Body of pancreas (tissue), 4 donors: ENCODE results near the gene GATB. TPM values are rescaled to one million over a fixed set of nuclear protein-coding genes. Genes with fewer than 3 reads are reported as not detected.

Experiments used
- ATAC-seq: fragments of 150-250 bp; one replicate; pipeline ENCODE4 v1.9.1; 2016
- DNase-seq, 4 donors: peaks; one replicate each; pipeline ENCODE4 v3.0.0-alpha.2; 2019
- H3K27ac ChIP-seq, 4 donors: fragments of 200-600 bp; sonication (generic); 1 replicate in 3 of 4; 2 replicates in 1 of 4; pipeline versions ENCODE4 v1.5.1 to v1.6.1; 2016 to 2019; ENCODE audit warnings: mild to moderate bottlenecking in 1 of 4, mixed read lengths in 1 of 4, moderate library complexity in 1 of 4
- H3K27me3 ChIP-seq, 2 donors: fragments of 200-600 bp; sonication (generic); one replicate each; pipeline ENCODE4 v1.6.0; 2016; ENCODE audit warnings: mild to moderate bottlenecking in 1 of 2
- H3K36me3 ChIP-seq, 2 donors: fragments of 200-600 bp; sonication (generic); replicated peaks in 1 of 2; 2 replicates each; pipeline ENCODE4 v1.5.1; 2016; ENCODE audit warnings: low read depth in 2 of 2; ENCODE audit not compliant: insufficient read depth in 1 of 2
- H3K4me1 ChIP-seq: fragments of 200-600 bp; sonication (generic); one replicate; pipeline ENCODE4 v1.6.0; 2016
- H3K4me3 ChIP-seq, 2 donors: fragments of 200-600 bp; sonication (generic); 1 replicate in 1 of 2; 2 replicates in 1 of 2; pipeline ENCODE4 v1.5.1; 2016 to 2019
- H3K9me3 ChIP-seq, 3 donors: fragments of 200-600 bp; sonication (generic); 1 replicate in 2 of 3; 2 replicates in 1 of 3; pipeline ENCODE4 v1.5.1; 2016
- CTCF ChIP-seq, 7 experiments: fragments of 450-650 bp in 4 of 7; fragments of 200-600 bp in 3 of 7; sonication (generic) in 3 of 7; IDR thresholded peaks; one replicate each; pipeline ENCODE4 v1.5.1; 2016 to 2019; ENCODE audit warnings: antibody characterized with exemption in 7 of 7
- POLR2A ChIP-seq, 3 donors: fragments of 450-650 bp; IDR thresholded peaks; one replicate each; pipeline ENCODE4 v1.6.1; 2016; ENCODE audit warnings: antibody characterized with exemption in 3 of 3, mild to moderate bottlenecking in 2 of 3
- WGBS, 2 donors: methylation state at CpG; one replicate each; pipeline ENCODE4 v1.1.5; 2017; 5-methylcytosine and 5-hydroxymethylcytosine counted together
- intact Hi-C: fragments of 100-400 bp; cut with DNase I; formaldehyde crosslinking; loops from one replicate; pipeline ENCODE4 v1.15.1; 2023
- total RNA-seq, 2 donors: library from RNA; depleted of rRNA; stranded (reverse); fragments of >200 nt; gene quantifications; one replicate each; pipeline ENCODE4 v1.1.0, GENCODE V29; 2016

Gene GATB
- total RNA-seq, 2 donors from 2014 or later, result 5.6 to 7.3 TPM

GRCh38 chr4:151753056-151753455 lies 7.8 kb downstream of the GATB start:
- DNase-seq (no peak), ATAC-seq (no peak)
- WGBS, 2 donors, result 93 to 95% methylated on average over 5 of the region's 5 CpGs
- intact Hi-C loops, result no loop called here
- H3K9me3 ChIP-seq, result no peaks in the 10 kb centered on the region
- H3K27ac ChIP-seq, result no peak overlapping the region
- H3K4me1 ChIP-seq, result no peaks in the 10 kb centered on the region
- no peaks in the 10 kb centered on the region for H3K27me3 ChIP-seq
- no peak overlapping the region for H3K4me3 ChIP-seq
- H3K36me3 ChIP-seq, result peaks cover 0 to 6% of the 10 kb centered on the region in 2 donors
- TF ChIP-seq POLR2A (IDR thresholded peaks at IDR 0.05) (no peak), CTCF (IDR thresholded peaks at IDR 0.05) (no peak)

- Histone ChIP-seq H3K36me3 (peaks cover 0 to 3% of the 10 kb centered on the region in 2 donors), H3K4me3 (no peak overlapping the region), H3K9me3 (no peaks in the 10 kb centered on the region), H3K27ac (no peak overlapping the region), H3K27me3 (no peaks in the 10 kb centered on the region), H3K4me1 (no peaks in the 10 kb centered on the region)
- TF ChIP-seq POLR2A (IDR thresholded peaks at IDR 0.05) (no peak), CTCF (IDR thresholded peaks at IDR 0.05) (no peak)
- 57 to 68% methylated on average over 6 of the region's 6 CpGs for WGBS, 2 donors
- no peak for DNase-seq
- intact Hi-C loops, result no loop called here
- no peak for ATAC-seq
Observed at GRCh38 chr4:151750156-151750555, 10.7 kb downstream of the GATB start.

DNA sequence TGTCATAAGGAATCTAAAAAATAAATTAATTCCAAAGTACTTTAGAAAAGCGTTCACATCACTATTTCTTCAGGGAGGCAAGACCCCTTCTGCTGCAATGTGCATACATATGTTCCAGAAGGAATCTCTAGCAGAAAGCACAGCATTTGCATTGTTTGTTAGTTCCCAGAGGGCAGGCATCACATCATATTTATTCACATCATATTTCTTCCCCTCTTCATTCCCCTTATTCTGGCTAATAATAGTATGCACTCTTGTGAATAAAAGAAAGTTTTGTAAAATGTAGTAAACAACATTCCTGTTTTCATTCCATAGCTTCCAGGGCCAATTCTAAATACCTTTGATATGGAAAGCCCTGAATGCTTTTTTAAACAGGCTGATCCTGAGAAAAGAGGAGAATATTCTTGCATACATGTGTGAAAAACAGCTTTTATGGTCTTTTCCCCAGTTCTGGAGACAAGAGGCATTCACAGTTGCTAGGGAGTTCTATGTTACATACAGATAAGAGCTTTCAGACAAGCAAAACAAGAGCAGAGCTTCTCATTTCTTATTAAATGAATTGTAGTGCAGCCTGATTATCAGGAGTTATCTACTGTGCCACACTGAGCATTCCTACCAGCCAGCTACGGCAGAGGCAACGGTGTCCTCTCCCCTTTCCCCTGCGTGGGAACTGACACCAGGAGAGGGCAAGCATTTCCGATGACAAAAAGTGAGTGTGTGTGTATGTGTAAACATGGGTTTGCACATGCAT lies 15.2 kb downstream of the GATB start:
- ATAC-seq, result no peak
- H3K27ac ChIP-seq, result no peak overlapping the region

DNA sequence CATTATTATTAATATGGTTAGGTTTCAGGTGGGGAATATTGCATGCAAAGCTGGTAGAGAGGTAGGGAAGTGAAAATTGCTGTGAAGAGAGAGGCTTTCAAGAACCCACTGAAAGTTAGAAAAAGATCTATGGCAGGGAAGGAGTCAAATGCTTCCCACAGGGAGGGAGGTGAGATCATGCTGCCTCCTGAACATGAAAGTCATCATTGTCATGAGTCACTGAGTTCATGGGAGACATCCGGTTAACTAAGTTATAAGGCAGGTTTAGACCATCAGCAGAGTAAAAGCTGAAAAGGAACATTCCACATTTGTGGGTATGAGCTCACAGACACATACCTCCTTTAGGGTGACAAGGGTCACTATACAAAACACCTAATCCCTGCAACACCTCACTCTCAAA lies 16.2 kb downstream of the GATB start:
- intact Hi-C loops, result no loop called here
- Histone ChIP-seq H3K4me1 (no peaks in the 10 kb centered on the region), H3K27me3 (no peaks in the 10 kb centered on the region), H3K4me3 (no peak overlapping the region), H3K27ac (no peak overlapping the region), H3K36me3 (no peaks in the 10 kb centered on the region), H3K9me3 (no peaks in the 10 kb centered on the region)
- ATAC-seq (no peak), DNase-seq (no peak)
- TF ChIP-seq POLR2A (IDR thresholded peaks at IDR 0.05), result no peak
- TF ChIP-seq CTCF (IDR thresholded peaks at IDR 0.05), result no peak
- WGBS, 2 donors, result 76 to 83% methylated on average over 1 of the region's 1 CpG

More for the DNA sequence above, 15.2 kb downstream of the GATB start:
- intact Hi-C loops, result no loop called here
- no peaks in the 10 kb centered on the region for H3K4me1 ChIP-seq
- H3K36me3 ChIP-seq, result no peaks in the 10 kb centered on the region
- H3K4me3 ChIP-seq, result no peak overlapping the region
- no peaks in the 10 kb centered on the region for H3K9me3 ChIP-seq
- H3K27me3 ChIP-seq, result no peaks in the 10 kb centered on the region
- TF ChIP-seq POLR2A (IDR thresholded peaks at IDR 0.05), result no peak
- no peak for TF ChIP-seq CTCF (IDR thresholded peaks at IDR 0.05)
- WGBS, 2 donors, result 64 to 76% methylated on average over 5 of the region's 5 CpGs
- no peak for DNase-seq

GRCh38 chr4:151743894-151744293 lies 16.9 kb downstream of the GATB start:
- no peaks in the 10 kb centered on the region for H3K4me1 ChIP-seq
- WGBS, 2 donors, result 92 to 93% methylated on average over 4 of the region's 4 CpGs
- no peak for ATAC-seq
- no peaks in the 10 kb centered on the region for H3K9me3 ChIP-seq
- no peak for TF ChIP-seq CTCF (IDR thresholded peaks at IDR 0.05)
- TF ChIP-seq POLR2A (IDR thresholded peaks at IDR 0.05), result no peak
- H3K4me3 ChIP-seq, result no peak overlapping the region
- DNase-seq, result no peak
- intact Hi-C loops, result no loop called here
- no peaks in the 10 kb centered on the region for H3K27me3 ChIP-seq
- H3K27ac ChIP-seq, result no peak overlapping the region
- no peaks in the 10 kb centered on the region for H3K36me3 ChIP-seq
